Stimulated activated CD8-positive, alpha-beta memory T cell treated with anti-CD3 and anti-CD28 coated beads, Interleukin-12 subunit alpha, Interleukin-12 subunit beta, amount 100 ng/mL, for 4 hours (primary cell): ENCODE data around the gene ASMTL.
"Not testable (repeated sequence)": the region's sequence is repeated elsewhere in the genome, so short reads cannot be mapped to it uniquely, and the experiment has no call there.

Experiments
- DNase-seq: peaks from one replicate; pipeline ENCODE4 v3.0.0-alpha.2; 2020; ENCODE audit warnings: low read depth

ASMTL gene

DNA sequence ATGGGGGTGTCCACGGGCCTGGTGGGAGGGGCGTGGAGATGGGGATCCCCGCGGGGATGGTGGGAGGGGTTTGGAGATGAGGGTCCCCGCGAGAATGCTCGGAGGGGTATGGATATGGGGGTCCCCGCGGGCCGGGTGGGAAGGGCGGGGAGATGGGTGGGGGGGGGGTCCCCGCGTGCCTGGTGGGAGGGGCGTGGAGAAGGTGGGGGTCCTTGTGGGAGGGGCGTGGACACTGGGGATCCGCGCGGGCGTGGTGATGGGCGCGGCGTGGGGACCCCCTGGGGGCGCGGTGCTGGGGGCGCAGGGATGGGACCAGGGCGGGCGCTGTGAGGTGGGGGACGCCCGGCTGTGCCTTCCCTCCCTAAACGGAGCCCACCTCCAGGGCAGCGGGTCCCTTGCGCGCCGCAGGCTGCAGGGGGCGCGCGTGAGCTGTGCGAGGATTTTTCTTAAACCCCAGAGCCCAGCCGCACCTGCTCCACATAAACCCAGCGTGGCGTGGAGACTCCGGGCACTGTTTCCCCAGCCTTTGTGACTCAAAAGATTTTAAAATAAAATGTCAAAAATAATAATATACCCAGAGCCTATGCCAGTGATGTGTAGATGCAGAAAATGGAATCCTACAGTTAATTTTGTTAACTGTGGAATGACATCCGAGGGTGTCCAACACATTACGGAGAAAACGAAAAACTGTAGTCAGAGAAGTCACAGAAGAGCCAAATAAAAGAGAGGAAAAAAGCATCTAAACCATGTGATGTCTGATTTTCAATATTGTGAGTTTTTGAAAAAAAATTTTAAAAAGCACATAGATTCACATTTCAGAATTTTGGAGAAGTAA, 1.5 kb upstream of the ASMTL start:
- peak; percentile 83 for DNase-seq

DNA sequence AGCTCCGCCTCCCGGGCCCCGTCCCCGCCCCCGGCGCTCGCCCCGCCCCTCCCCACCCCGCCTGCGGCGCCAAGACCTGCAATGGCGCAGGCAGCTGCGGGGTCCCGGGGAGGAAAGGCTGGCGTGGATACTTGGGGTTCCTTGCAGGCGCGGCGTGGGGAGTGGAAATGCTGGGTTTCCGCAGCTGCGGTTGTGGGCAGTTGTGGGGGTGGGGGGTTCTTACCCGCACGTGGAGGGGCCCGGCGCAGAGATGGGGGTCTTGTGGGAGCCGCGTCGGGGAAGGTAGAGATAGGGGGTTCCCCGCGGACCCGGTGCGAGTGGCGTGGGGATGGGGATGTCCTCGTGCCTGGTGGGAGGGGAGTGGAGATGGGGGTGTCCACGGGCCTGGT, 680 bp upstream of the ASMTL start:
- no peak for DNase-seq

- DNase-seq, result no peak
These were observed 821 bp downstream of the ASMTL start for GRCh38 chrX:1451661-1452515.

DNA sequence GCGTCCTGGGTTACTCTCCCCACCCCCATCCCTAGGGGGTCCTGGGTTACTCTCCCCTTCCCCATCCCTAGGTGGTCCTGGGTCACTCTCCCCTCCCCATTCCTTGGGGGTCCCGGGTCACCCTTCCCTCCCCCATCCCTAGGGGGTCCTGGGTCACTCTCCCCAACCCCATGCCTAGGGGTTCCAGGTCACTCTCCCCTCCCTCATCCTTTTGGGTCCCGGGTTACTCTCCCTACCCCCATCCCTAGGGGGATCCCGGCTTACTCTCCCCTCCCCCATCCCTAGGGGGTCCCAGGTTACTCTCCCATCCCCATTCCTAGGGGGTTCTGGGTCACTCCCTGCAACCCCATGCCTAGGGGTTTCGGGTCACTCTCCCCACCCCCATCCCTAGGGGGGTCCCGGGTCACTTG, 1.5 kb downstream of the ASMTL start:
- DNase-seq, result no peak

DNA sequence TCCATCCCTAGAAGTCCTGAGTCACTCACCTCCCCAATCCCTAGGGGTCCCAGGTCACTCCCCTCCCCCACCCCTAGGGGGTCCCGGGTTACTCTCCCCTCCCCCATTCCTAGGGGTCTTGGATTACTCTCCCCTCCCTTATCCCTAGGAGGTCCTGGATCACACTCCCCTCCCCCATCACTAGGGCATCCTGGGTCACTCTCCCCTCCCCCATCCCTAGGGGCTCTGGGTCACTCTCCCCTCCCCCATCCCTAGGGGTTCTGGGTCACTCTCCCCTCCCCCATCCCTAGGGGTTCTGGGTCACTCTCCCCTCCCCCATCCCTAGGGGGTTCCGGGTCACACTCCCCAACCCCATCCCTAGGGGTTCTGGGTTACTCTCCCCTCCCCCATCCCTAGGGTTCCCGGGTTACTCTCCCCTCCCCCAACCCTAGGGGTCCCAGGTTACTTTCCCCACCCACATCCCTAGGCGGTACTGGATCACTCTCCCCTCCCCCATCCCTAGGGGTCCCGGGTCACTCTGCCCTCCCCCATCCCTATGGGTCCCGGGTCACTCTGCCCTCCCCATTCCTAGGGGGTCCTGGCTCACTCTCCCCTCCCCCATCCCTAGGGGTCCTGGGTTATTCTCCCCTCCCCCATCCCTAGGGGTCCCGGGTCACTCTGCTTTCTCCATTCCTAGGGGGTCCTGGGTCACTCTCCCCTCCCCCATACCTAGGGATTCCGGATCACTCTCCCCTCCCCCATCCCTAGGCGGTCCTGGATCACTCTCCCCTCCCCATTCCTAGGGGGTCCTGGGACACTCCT, 2.1 kb downstream of the ASMTL start:
- no peak for DNase-seq

DNA sequence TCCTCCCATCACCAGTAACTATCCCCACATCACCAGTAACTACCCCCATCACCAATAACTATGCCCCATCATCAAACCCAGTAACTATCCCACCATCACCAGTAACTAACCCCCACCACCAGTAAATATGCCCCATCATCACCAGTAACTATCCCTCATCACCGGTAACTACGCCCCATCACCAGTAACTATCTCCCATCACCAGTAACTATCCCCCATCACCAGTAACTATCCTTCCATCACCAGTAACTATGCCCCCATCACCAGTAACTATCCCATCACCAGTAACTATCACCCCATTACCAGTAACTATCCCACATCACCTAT, 2.9 kb downstream of the ASMTL start:
- no peak for DNase-seq

DNA sequence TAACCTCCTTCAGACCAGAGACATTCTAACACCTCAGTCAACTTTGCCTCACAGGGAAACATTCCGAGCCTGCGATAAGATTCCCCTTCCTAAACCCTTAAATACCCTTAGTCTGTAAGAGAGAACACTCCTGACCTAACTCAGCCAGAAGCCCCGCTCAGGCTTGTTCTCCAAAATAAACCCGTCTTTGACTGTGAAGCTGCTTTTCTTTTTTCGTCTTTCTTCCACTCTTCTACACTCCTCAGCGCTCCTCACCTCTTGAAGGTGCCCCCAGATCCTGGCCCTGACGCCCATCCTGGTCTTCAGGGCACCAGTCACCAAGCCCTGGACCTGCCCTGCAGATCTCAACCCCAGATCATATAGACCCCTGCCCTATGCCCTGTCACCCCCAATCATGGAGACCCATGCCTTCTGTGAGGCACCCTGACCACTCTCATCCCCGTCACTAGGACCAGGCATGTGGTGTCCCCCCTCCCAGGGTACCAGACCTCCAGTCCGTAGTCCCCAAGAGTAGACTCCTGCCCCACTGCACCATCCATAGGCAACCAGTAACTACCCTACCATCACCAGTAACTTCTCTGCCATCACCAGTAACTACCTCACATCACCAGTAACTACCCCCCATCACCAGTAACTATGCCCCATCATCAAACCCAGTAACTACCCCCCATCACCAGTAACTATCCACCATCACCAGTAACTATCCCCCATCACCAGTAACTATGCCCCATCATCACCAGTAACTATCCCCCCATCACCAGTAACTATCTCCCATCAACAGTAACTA, 3.5 kb downstream of the ASMTL start:
- no peak for DNase-seq

- DNase-seq, result not testable (repeated sequence)
These were observed 4.1 kb downstream of the ASMTL start for GRCh38 chrX:1448573-1449001.

DNA sequence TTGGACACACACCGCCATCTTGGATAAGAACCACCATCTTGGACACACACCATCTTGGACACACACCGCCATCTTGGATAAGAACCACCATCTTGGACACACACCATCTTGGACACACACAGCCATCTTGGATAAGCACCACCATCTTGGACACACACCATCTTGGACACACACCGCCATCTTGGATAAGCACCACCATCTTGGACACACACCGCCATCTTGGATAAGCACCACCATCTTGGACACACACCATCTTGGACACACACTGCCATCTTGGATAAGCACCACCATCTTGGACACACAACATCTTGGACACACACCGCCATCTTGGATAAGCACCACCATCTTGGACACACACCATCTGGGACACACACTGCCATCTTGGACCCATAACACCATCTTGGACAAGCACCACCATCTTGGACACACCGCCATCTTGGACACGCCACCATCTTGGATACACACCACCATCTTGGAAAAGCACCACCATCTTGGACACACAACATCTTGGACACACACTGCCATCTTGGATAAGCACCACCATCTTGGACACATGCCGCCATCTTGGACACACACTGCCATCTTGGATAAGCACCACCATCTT, 4.6 kb downstream of the ASMTL start:
- DNase-seq, result not testable (repeated sequence)

DNA sequence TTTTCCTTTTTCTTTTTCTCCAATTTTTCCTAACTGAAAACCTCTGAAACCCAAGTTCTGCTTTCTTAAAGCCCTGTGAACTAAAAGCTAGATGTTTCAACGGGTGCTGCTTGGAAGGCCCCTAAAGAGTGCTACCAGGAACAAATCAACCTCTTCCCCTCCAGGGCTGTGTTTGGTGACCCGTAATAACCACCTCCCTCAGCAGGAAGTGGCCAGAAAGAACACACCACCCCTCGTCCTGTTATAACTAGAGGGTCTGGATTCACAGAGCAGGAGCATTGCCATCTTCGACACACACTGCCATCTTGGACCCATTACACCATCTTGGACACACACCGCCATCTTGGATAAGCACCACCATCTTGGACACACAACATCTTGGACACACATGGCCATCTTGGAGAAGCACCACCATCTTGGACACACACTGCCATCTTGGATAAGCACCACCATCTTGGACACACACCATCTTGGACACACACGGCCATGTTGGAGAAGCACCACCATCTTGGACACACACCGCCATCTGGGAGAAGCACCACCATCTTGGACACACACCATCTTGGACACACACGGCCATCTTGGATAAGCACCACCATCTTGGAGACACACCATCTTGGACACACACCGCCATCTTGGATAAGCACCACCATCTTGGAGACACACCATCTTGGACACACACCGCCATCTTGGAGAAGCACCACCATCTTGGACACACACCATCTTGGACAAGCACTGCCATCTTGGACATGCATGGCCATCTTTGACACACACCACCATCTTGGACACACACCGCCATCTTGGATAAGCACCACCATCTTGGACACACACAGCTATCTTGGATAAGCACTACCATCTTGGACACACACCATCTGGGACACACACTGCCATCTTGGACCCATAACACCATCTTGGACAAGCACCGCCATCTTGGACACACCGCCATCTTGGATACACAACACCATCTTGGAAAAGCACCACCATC, 5.4 kb downstream of the ASMTL start:
- DNase-seq, result not testable (repeated sequence)

GRCh38 chrX:1444561-1445500, 7.9 kb downstream of the ASMTL start:
- no peak for DNase-seq

DNA sequence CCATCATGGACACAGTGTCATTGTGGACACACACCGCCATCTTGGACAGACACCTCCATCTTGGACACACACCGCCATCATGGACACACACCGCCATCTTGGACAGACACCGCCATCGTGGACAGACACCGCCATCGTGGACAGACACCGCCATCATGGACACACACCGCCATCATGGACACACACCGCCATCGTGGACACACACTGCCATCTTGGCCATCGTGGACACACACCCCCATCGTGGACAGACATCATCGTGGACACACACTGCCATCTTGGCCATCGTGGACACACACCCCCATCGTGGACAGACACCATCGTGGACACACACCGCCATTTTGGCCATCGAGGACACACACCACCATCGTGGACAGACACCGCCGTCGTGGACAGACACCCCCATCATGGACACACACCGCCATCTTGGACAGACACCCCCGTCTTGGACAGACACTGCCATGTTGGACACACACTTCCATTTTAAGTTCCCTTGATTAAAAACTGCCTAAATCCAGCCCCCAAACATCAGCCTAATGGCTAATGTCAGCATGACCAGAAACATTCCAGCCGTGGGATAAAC, 9.1 kb downstream of the ASMTL start:
- no peak for DNase-seq

- no peak for DNase-seq
These were observed 9.9 kb downstream of the ASMTL start for GRCh38 chrX:1442724-1443367.

- DNase-seq, result no peak
These were observed 10.6 kb downstream of the ASMTL start for GRCh38 chrX:1442016-1442665.

GRCh38 chrX:1440506-1440905, 12.2 kb downstream of the ASMTL start:
- DNase-seq, result no peak

DNA sequence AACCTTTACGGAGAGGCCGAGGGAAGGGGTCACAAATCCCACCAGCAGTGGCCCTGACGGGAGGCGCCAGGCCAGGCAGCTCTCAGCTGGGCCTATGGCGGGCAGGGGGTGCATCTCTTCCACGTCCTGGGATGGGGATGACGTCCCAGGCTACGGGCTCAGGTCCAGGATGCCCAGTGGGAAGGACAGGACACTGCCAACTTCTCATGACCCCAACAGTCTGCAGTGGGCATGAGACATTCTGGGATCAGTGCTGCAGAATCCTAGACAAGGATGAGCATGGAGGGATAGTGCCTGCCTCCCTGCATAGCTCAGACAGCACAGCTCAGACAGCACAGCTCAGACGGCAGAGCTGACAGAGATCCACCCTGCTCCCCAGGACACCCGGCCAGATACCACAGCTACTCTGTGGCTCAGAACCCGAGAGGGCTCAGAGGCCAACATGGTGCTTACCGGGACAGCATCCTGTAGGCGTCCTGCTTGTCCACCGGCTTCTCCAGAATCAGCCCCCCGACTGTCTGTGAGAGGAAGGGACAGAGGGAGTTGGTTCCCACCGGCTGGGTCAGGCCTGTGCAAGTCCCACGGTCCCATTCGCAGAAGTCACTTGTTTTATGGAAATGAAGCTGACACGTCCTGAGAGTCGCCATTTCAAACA, 17.3 kb downstream of the ASMTL start:
- DNase-seq, result no peak

- no peak for DNase-seq
These were observed 17.9 kb downstream of the ASMTL start for GRCh38 chrX:1434871-1435240.
